ENCODE results near the gene COX7A2.

Gene COX7A2

DNA sequence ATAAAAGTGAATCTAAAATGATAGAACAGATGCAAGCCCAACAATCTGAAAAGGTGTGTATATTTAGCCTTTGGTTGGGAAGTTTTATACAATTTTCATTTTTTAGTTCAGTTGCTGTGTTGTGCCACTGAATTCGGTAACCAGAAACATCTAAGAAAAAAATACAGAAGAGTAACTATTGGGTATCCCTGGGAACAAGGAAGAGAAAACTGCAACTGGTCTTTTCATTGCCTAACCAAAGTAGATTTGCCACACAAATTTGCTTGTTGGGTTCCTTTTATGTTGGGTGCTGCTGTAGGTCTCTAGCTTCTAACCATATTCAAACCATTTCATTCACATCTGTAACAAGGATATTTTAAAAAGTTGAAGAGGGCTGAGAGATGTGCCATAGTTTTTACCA lies 43.8 kb upstream of the COX7A2 start:
- TF ChIP-seq, protein P1, sequence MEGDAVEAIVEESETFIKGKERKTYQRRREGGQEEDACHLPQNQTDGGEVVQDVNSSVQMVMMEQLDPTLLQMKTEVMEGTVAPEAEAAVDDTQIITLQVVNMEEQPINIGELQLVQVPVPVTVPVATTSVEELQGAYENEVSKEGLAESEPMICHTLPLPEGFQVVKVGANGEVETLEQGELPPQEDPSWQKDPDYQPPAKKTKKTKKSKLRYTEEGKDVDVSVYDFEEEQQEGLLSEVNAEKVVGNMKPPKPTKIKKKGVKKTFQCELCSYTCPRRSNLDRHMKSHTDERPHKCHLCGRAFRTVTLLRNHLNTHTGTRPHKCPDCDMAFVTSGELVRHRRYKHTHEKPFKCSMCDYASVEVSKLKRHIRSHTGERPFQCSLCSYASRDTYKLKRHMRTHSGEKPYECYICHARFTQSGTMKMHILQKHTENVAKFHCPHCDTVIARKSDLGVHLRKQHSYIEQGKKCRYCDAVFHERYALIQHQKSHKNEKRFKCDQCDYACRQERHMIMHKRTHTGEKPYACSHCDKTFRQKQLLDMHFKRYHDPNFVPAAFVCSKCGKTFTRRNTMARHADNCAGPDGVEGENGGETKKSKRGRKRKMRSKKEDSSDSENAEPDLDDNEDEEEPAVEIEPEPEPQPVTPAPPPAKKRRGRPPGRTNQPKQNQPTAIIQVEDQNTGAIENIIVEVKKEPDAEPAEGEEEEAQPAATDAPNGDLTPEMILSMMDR (IDR thresholded peaks at IDR 0.05; ENCODE audit: extremely low read depth, insufficient read depth, missing control alignments), result no peak
- in situ Hi-C loops (cut with MboI; ENCODE audit: low pct_unique_long_range_greater_than_20kb, low sequenced_read_pairs, unreplicated experiment), result loop anchor here (25.0 kb wide), 1 partner anchor 250 kb away; no protein-coding TSS in a partner anchor
- DNase-seq (ENCODE audit: low spot score), result peak; percentile 24

DNA sequence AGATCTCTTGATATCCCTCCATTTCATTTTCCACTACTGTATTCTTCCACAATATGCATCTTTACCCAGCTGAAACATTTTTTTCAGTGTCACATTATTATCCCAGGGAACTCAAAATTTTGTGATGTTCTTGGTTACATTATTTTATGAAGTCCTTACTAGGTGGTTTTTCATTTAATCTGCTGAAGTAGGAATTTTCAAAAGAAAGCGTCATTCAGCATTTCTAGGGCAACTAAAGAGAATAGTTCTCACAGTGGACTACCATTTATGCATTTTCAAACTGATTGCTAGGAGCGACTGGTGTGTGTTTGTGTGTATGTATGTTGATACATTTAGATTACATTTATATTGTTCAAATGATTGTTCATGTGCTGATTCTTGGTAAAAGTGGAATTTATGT lies 43.4 kb upstream of the COX7A2 start:
- DNase-seq (ENCODE audit: low spot score), result no peak
- in situ Hi-C loops (cut with MboI; ENCODE audit: low pct_unique_long_range_greater_than_20kb, low sequenced_read_pairs, unreplicated experiment), result loop anchor here (25.0 kb wide), 1 partner anchor 250 kb away; no protein-coding TSS in a partner anchor
- TF ChIP-seq, protein P1 (IDR thresholded peaks at IDR 0.05; ENCODE audit: extremely low read depth, insufficient read depth, missing control alignments), result no peak

DNA sequence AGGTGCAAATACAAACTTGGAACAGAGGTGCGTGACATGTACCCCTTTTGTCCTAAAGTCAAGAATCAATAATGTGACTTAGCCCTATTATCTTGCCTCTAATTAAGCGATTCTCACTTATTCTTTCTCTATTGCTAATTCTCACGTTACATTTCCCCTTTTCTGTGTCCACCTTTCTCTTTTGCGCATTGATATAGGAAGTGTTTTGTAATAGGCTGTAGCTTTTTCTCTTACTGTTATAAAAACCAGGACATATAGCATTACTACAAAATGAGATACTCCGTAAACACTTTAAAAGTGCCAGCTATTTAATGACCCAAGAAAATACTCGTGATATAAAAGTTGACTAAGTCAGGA lies 41.7 kb upstream of the COX7A2 start:
- TF ChIP-seq, protein P1 (IDR thresholded peaks at IDR 0.05; ENCODE audit: extremely low read depth, insufficient read depth, missing control alignments), result no peak
- peak; percentile 44 for DNase-seq (ENCODE audit: low spot score)
- in situ Hi-C loops (cut with MboI; ENCODE audit: low pct_unique_long_range_greater_than_20kb, low sequenced_read_pairs, unreplicated experiment), result loop anchor here (25.0 kb wide), 1 partner anchor 252 kb away; no protein-coding TSS in a partner anchor

DNA sequence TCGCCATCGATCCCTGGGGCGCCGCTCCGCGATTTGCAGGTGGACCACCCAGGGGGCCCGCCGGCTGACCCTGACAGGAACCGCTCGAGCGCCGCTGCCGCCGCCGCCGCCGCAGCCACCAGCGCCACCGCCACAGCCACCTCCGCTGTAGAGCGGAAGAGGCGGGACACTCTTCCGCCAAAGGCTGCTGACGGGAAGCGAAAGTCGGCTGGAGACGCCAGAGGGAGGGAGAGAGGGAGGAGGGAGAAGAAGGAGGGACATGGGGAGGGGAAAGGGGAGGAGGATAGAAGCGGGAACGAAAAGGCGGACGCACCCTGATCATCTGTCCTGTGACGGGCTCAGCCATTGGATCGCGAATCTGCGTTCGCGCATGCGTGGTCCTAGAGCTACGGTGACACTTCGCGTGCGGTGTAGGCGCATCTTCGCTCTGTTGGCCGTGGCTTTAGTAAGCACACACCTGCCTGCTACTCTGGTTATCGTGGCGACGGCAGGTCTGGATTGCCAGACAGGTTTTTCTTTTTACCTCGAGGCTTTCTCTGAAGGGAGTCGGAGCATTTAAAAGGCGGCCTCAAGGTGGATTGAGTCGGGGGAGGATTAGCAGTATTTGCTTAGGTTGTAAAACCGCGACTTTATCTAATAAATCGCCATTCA lies 41.2 kb upstream of the COX7A2 start, which contains the start of gene TMEM30A:
TMEM30A (minus strand) TSS at position 161 of the 651 bp plus-strand sequence; CDS start at position 7, 154 bp downstream.
- peak; percentile 95 for DNase-seq (ENCODE audit: low spot score)
- TF ChIP-seq, protein P1 (IDR thresholded peaks at IDR 0.05; ENCODE audit: extremely low read depth, insufficient read depth, missing control alignments), result no peak
- in situ Hi-C loops (cut with MboI; ENCODE audit: low pct_unique_long_range_greater_than_20kb, low sequenced_read_pairs, unreplicated experiment), result loop anchor here (25.0 kb wide), 1 partner anchor 253 kb away; no protein-coding TSS in a partner anchor

DNA sequence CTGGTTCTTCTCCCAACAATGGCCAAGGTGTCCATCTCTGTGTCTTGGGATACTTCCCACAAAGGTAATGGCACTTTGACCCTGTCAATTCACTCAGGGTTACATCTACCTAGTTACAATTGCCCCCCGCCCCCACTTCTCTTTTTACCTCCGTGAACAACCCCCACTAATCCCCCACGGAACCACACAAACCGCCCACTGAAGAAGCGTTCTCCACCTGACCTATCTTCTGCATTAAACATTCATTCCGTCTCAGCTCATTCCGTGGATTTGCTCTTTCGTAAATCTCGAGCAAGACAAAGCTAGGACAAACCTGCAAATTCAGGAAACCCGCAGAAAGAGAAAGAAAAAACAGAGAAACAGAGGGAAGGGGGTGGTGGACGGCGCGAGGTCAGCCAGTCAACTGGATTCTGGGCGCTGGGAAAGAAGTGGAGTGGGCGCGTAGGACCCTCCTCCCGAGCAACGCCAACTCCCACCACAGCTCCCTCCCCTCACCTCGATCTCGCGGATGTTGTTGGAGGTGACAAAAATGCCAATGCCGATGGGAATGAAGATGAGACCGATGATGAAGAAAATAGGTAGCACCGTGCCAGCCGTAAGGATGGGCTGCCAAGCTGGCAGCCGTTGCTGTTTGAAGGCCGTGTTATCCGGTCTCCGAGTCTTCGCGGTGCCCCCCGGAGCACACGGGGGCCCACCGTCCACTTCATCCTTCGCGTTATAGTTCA lies 40.5 kb upstream of the COX7A2 start:
- TF ChIP-seq, protein P1 (IDR thresholded peaks at IDR 0.05; ENCODE audit: extremely low read depth, insufficient read depth, missing control alignments), result no peak
- DNase-seq (ENCODE audit: low spot score), result no peak
- in situ Hi-C loops (cut with MboI; ENCODE audit: low pct_unique_long_range_greater_than_20kb, low sequenced_read_pairs, unreplicated experiment), result loop anchor here (25.0 kb wide), 1 partner anchor 253 kb away; no protein-coding TSS in a partner anchor

DNA sequence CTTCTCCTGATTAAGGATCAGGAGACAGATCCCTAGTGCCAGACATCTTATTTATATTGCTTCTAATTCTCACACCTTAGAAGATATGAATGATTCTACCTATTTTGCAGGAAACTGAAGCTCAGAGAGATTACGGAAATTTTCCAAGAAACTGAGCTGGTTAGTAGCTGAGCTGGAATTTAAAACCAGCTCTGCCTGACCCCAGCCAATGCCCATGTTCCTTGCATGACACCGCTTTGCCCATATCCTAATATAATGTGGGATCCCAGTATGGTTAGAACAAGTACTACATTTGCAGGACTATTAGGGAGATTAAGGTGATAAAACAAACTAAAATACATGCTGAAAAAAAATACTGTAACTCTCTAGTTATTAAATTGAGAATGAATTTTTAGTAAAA lies 39.1 kb upstream of the COX7A2 start:
- no peak for DNase-seq (ENCODE audit: low spot score)
- in situ Hi-C loops (cut with MboI; ENCODE audit: low pct_unique_long_range_greater_than_20kb, low sequenced_read_pairs, unreplicated experiment), result loop anchor here (25.0 kb wide), 1 partner anchor 255 kb away; no protein-coding TSS in a partner anchor
- TF ChIP-seq, protein P1 (IDR thresholded peaks at IDR 0.05; ENCODE audit: extremely low read depth, insufficient read depth, missing control alignments), result no peak
